Prostate gland (tissue), 2 donors: ENCODE measurements around the gene UBE3D. TPM values are rescaled to one million over a fixed set of nuclear protein-coding genes. Genes with fewer than 3 reads are reported as not detected.

Source experiments
- DNase-seq: peaks from one replicate; pipeline ENCODE4 v3.0.0-alpha.2; 2019; ENCODE audit warnings: low spot score
- H3K27ac ChIP-seq, 2 donors: fragments of 200-600 bp; sonication (generic); 2 replicates each; pipeline ENCODE4 v1.5.1; 2017 to 2019
- H3K27me3 ChIP-seq: fragments of 200-600 bp; sonication (generic); replicated peaks from 2 replicates; pipeline ENCODE4 v1.5.1; 2019; ENCODE audit not compliant: insufficient read depth
- H3K36me3 ChIP-seq, 2 donors: fragments of 200-600 bp; sonication (generic); 1 replicate in 1 of 2; 2 replicates in 1 of 2; pipeline versions ENCODE4 v1.5.1 to v1.8.1; 2017 to 2019
- H3K4me1 ChIP-seq: fragments of 200-600 bp; sonication (generic); replicated peaks from 2 replicates; pipeline ENCODE4 v1.5.1; 2019
- H3K4me3 ChIP-seq, 2 donors: fragments of 200-600 bp; sonication (generic); 2 replicates each; pipeline ENCODE4 v1.5.1; 2017 to 2019
- H3K9me3 ChIP-seq: fragments of 200-600 bp; sonication (generic); 2 replicates; pipeline ENCODE4 v1.5.1; 2017
- POLR2A ChIP-seq: fragments of 450-650 bp; IDR thresholded peaks from one replicate; pipeline ENCODE4 v1.6.1; 2016; ENCODE audit warnings: antibody characterized with exemption, mild to moderate bottlenecking
- POLR2AphosphoS5 ChIP-seq: sonication (generic); formaldehyde crosslinking; IDR thresholded peaks from one replicate; pipeline ENCODE4 v1.6.1; 2017; ENCODE audit warnings: antibody characterized with exemption
- WGBS: methylation state at CpG from one replicate; pipeline ENCODE4 v1.1.5; 2018; 5-methylcytosine and 5-hydroxymethylcytosine counted together
- intact Hi-C: fragments of 100-400 bp; cut with DNase I; formaldehyde crosslinking; loops from one replicate; pipeline ENCODE4 v1.14.2; 2022
- total RNA-seq, 2 donors: library from RNA; depleted of rRNA; stranded (reverse); fragments of >200 nt; gene quantifications; one replicate each; pipeline ENCODE4 v1.1.0, GENCODE V29; 2016
- TF ChIP-seq, protein P1 (sequence below), 4 experiments: fragments of 200-600 bp in 2 of 4; fragments of 450-650 bp in 2 of 4; sonication (generic) in 2 of 4; IDR thresholded peaks; 1 replicate in 3 of 4; 2 replicates in 1 of 4; pipeline ENCODE4 v1.5.1; 2016 to 2019; ENCODE audit warnings: antibody characterized with exemption in 4 of 4, mild to moderate bottlenecking in 2 of 4, moderate library complexity in 2 of 4

The UBE3D gene
- total RNA-seq, 2 donors from 2014 or later, result 3.1 to 6.0 TPM

DNA sequence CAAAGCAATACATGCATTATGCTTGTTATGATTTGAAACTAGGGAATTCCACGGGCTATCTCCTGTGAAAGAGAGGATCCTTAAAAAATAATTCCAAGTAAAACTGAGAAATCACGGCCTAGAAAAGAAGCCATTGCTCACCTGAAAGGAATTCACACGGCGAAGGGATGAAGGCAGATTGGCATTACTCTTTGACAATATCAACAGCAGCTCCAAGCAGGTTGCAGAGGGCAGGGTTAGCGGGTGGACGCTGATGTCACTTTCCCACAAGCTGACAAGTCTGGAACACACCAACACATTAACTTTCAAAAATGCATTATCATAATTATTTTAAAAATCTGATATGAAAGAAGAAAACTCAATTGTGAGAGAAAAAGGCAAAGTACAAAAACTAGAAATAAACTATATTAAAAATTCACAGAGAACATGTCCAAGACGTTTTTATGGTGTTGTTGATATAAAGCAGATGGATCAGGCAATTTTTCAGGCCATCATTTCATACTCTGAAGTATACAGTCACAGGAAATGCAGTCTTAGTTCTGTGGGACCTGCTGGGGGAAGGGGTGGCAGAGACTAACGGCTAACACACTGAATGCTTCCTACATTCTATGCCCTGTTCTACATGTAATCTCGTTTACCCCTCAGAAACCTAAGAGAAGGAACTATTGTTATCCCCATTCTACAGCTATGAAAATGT is 108.3 kb downstream of the UBE3D start:
- H3K27me3 ChIP-seq, result no peaks in the 10 kb centered on the region
- H3K4me1 ChIP-seq, result no peaks in the 10 kb centered on the region
- TF ChIP-seq POLR2AphosphoS5 (no peak), POLR2A (no peak)
- TF ChIP-seq, protein P1, sequence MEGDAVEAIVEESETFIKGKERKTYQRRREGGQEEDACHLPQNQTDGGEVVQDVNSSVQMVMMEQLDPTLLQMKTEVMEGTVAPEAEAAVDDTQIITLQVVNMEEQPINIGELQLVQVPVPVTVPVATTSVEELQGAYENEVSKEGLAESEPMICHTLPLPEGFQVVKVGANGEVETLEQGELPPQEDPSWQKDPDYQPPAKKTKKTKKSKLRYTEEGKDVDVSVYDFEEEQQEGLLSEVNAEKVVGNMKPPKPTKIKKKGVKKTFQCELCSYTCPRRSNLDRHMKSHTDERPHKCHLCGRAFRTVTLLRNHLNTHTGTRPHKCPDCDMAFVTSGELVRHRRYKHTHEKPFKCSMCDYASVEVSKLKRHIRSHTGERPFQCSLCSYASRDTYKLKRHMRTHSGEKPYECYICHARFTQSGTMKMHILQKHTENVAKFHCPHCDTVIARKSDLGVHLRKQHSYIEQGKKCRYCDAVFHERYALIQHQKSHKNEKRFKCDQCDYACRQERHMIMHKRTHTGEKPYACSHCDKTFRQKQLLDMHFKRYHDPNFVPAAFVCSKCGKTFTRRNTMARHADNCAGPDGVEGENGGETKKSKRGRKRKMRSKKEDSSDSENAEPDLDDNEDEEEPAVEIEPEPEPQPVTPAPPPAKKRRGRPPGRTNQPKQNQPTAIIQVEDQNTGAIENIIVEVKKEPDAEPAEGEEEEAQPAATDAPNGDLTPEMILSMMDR (IDR thresholded peaks at IDR 0.05), result no peak
- H3K4me3 ChIP-seq, result no peak overlapping the region
- intact Hi-C loops, result no loop called here
- H3K9me3 ChIP-seq, result no peaks in the 10 kb centered on the region
- no peak for DNase-seq
- no peak overlapping the region for H3K27ac ChIP-seq
- no peaks in the 10 kb centered on the region for H3K36me3 ChIP-seq
- 60% methylated on average over 9 of the region's 9 CpGs for WGBS

DNA sequence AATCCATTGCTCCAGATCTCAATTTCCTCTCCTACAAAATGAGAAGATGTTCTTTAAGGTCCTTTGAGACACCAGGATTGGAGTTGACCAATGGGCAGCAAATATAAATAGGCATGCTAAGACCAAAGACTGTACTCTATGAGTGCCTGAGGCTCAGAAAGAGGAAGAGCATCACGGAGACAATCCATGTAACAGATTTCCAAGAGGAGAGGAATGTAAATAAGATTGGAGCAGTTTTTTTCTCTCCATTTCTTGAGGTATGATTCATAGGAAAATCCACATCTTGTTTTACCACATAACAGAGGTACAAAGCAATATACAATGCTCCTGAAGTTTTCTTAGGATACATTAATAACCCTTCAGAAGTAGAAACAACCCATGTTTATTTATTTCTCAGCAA is 109.8 kb downstream of the UBE3D start:
- no peaks in the 10 kb centered on the region for H3K4me1 ChIP-seq
- DNase-seq, result no peak
- no peaks in the 10 kb centered on the region for H3K9me3 ChIP-seq
- WGBS, result 94% methylated on average over 1 of the region's 1 CpG
- intact Hi-C loops, result no loop called here
- no peak overlapping the region for H3K4me3 ChIP-seq
- TF ChIP-seq, protein P1 (IDR thresholded peaks at IDR 0.05), result no peak
- TF ChIP-seq POLR2AphosphoS5, result no peak
- TF ChIP-seq POLR2A, result no peak
- H3K36me3 ChIP-seq, result no peaks in the 10 kb centered on the region
- no peaks in the 10 kb centered on the region for H3K27me3 ChIP-seq
- H3K27ac ChIP-seq, result no peak overlapping the region

DNA sequence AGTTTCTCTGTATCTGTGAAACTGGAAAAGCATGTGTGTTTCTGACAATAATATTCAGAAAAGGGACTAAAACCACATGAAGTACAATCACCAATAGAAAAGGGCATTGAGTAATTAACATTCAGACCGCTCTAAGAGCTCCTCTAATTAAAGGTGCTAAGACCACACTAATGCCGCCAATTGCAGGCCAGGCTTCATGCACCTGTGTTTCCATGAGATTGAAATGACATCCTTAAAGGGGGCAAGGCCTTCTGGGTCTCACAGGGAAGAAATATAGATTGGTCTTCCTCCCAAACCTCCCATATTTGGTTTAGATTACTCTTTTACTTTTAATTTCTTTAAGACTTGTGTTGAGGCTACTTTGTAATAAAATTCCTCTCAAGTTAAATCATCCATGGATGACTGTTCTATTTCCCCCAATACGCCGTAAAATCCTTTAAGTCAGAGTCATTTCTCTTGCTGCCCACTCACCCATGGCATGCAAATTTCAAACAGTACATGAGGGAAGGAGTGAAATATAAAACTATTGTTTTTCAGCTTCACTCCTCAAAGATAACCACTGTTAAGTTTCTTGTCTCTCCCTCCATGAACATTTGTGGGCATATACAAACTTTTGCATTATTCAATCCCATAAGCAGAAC is 110.6 kb downstream of the UBE3D start:
- TF ChIP-seq POLR2AphosphoS5, result no peak
- TF ChIP-seq POLR2A, result no peak
- TF ChIP-seq, protein P1 (IDR thresholded peaks at IDR 0.05), result no peak
- intact Hi-C loops, result no loop called here
- Histone ChIP-seq H3K4me1 (no peaks in the 10 kb centered on the region), H3K36me3 (no peaks in the 10 kb centered on the region), H3K27ac (no peak overlapping the region), H3K4me3 (no peak overlapping the region), H3K27me3 (no peaks in the 10 kb centered on the region), H3K9me3 (no peaks in the 10 kb centered on the region)
- DNase-seq, result no peak
- 89% methylated on average over 4 of the region's 4 CpGs for WGBS

DNA sequence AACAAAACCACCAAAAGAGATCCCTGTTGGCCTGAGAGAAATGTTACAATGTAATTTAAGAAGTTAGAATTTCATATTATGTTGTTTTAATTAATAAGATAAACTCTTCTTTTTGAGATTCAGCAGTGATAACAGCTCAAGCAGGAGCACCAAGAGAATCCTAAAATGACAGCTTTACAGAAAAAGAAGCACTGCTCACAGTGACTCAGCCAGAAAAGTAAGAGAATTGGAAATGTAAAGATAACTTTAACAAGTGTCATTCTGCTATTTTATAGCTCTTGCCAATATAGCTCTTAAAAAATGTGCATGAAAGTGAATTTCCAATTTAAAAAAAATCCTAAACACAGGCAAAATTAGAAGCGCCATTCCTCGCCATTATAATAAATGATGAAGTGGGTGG is 111.3 kb downstream of the UBE3D start:
- 95% methylated on average over 2 of the region's 2 CpGs for WGBS

More for the DNA sequence above, 111.3 kb downstream of the UBE3D start:
- Histone ChIP-seq H3K27me3 (no peaks in the 10 kb centered on the region), H3K27ac (no peak overlapping the region), H3K36me3 (no peaks in the 10 kb centered on the region), H3K4me3 (no peak overlapping the region), H3K9me3 (no peaks in the 10 kb centered on the region), H3K4me1 (no peaks in the 10 kb centered on the region)
- TF ChIP-seq, protein P1 (IDR thresholded peaks at IDR 0.05), result no peak
- no peak for TF ChIP-seq POLR2A
- no peak for TF ChIP-seq POLR2AphosphoS5
- intact Hi-C loops, result no loop called here
- no peak for DNase-seq
